GM18519 (cell line): ENCODE data around the gene GRM2.

Experiments
- ATAC-seq: cut with Tn5 transposase; IDR thresholded peaks from one replicate; pipeline ENCODE4 v1.9.1; 2021; ENCODE audit warnings: mild to moderate bottlenecking, moderate library complexity; ENCODE audit not compliant: unreplicated experiment, low FRiP score

GRM2 gene

GRCh38 chr3:51706788-51707731, at the start of gene GRM2:
Gene GRM2, plus strand, starts transcription at chr3:51707068. Its CDS starts 1,916 bp downstream, at chr3:51708984.
- ATAC-seq = no peak

GRCh38 chr3:51657234-51657633, 49.6 kb upstream of the GRM2 start:
- no peak for ATAC-seq

GRCh38 chr3:51659942-51660341, 46.9 kb upstream of the GRM2 start:
- ATAC-seq = no peak

- no peak for ATAC-seq
These were observed 44.4 kb upstream of the GRM2 start for GRCh38 chr3:51662456-51662855.

GRCh38 chr3:51668756-51669155, 38.1 kb upstream of the GRM2 start:
- no peak for ATAC-seq

GRCh38 chr3:51669241-51670052, 37.4 kb upstream of the GRM2 start:
- ATAC-seq = no peak

- no peak for ATAC-seq
These were observed 36.6 kb upstream of the GRM2 start for GRCh38 chr3:51670053-51670822.

GRCh38 chr3:51670823-51671733, 35.8 kb upstream of the GRM2 start, which contains the start of gene TEX264:
Gene TEX264, plus strand, starts transcription at chr3:51671252. Its CDS starts 3,053 bp downstream, at chr3:51674305.
- peak; percentile 63 for ATAC-seq

GRCh38 chr3:51671734-51672475, 35.0 kb upstream of the GRM2 start:
- no peak for ATAC-seq

- no peak for ATAC-seq
These were observed 33.6 kb upstream of the GRM2 start for GRCh38 chr3:51673181-51673801.

- no peak for ATAC-seq
These were observed 32.8 kb upstream of the GRM2 start for GRCh38 chr3:51673802-51674654.

GRCh38 chr3:51675201-51675611, 31.7 kb upstream of the GRM2 start:
- ATAC-seq = no peak

- no peak for ATAC-seq
These were observed 30.7 kb upstream of the GRM2 start for GRCh38 chr3:51676102-51676640.

- no peak for ATAC-seq
These were observed 29.5 kb upstream of the GRM2 start for GRCh38 chr3:51677358-51677757.

GRCh38 chr3:51678186-51678585, 28.7 kb upstream of the GRM2 start:
- ATAC-seq = no peak

- no peak for ATAC-seq
These were observed 28.2 kb upstream of the GRM2 start for GRCh38 chr3:51678641-51679040.

- no peak for ATAC-seq
These were observed 27.6 kb upstream of the GRM2 start for GRCh38 chr3:51679318-51679717.
